Measurements from ENCODE around the gene SPINT2.

- TF ChIP-seq POLR2AphosphoS5 (IDR thresholded peaks at IDR 0.05; ENCODE audit: low read depth, low read length) (no peak), POLR2A (IDR thresholded peaks at IDR 0.05; ENCODE audit: low read depth, low read length) (no peak)
Measured at GRCh38 chr19:38283271-38283670, 18.9 kb downstream of the SPINT2 start.
